GM04503 (cell line): Measurements from ENCODE around the gene GATAD2A.
A peak's percentile ranks its signal among the peaks of the same experiment; 100 is the strongest.

ENCODE experiments used
- DNase-seq: peaks from one replicate; pipeline ENCODE4 v3.0.0-alpha.2; 2012; ENCODE audit warnings: low read depth

The GATAD2A gene

GRCh38 chr19:19488875-19489690 lies 83.6 kb downstream of the GATAD2A start:
- DNase-seq: peak; percentile 90

DNA sequence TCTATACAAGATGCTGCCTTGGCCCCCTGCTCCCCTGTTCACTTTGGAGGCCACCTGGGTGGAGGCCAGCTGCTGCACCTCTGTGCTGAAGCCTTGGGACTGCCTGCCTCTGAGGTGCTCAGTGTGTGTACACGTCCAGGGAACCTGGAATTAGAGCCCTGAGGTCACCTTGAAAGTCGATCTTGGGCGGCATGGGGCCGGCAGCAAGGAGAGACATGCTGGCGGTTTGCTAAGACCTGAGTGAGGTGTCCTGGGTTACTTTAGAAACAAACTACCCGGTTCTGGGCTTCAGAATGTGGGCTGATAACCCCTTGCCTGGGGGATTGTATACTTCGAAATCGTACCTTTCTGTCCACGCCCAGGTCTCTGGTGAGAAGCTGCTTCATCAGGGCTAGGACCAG lies 84.3 kb downstream of the GATAD2A start:
- DNase-seq: no peak

DNA sequence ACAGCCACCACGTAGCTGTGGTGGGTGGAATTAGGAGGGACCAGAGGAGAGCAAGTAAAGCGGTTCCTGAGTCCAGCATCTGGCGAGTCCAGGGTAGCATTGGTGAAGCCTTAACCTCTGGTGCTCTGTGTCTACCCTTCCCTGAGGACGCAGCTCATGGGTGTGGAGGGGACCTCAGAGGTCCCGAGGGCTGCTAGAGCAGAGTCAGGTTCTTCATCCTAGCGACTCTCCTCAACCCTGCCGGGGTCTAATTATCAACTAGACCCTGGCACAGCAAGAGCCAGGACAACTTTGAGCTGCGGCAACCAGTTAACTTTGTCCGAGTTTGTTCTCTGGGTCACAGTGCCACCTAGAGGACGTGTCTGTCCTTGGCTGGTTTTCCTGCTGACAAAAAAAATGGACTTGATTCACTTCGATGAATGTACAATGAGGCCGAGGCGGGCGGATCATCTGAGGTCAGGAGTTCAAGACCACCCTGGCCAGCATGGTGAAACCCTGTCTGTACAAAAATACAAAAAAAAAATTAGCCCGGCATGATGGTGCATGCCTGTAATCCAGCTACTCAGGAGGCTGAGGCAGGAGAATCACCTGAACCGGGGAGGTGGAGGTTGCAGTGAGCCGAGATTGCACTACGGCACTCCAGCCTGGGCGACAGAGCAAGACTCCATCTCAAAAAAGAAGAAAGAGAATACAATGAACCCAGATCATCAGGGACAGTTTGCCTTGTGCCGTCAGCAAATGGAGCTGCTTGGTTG lies 84.9 kb downstream of the GATAD2A start:
- no peak for DNase-seq

DNA sequence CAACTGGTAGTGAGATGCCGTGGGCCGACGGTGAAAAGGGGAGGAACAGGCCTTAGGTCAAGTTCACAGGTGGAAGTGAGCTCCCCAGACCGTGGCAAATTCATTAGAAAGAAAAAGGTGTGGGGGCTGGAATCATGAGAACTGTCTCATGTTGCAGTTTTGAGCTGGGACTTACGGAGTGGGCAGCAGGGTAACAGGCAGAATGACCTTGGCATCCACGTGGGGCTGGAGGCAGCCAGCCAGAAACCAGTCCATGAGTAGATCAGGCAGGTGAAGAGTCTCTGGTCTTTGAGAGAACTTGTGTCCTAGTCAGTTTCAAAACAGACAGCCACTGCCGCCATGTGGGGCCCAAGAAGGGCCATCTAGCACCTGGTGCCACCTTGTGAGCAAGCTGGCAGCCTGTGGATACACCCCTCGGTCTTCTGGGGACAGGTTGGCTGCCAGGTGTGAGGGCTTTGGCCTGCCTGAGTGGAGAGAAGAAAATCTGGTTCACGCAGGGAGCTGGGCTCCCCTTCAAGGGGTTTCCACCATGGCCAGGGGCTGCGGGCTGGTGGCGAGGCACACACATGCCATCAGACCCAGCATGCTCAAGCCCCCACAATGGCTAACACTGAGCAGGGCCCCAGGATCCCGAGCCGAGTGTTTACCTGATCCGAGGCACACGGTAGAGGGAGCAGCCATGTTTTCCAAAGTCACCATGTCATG lies 86.0 kb downstream of the GATAD2A start:
- no peak for DNase-seq

DNA sequence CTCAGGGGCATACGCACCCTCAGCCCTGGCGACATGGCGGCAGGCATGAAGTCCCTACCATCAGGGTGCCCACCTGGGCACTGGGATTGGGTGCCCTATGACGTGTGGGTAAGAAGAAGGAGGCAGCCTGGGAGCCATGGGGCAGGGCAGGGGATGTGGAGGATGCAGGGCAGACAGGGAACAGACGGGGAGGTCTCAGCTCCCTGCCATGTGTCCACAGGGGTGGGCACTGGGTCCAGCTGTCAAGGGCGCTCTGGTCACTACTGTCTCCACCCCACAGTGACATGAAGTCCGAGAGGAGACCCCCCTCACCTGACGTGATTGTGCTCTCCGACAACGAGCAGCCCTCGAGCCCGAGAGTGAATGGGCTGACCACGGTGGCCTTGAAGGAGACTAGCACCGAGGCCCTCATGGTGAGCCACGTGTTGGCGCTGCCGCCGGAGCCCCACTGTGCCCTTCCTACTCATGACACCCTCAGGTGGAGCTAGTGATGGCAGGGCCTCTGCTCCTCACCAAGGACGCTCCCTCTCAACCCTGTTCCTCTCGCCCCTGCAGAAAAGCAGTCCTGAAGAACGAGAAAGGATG lies 86.6 kb downstream of the GATAD2A start:
- no peak for DNase-seq

GRCh38 chr19:19493841-19494546 lies 88.5 kb downstream of the GATAD2A start:
- no peak for DNase-seq

- DNase-seq: no peak
Observed at GRCh38 chr19:19495614-19496603, 90.4 kb downstream of the GATAD2A start.

- no peak for DNase-seq
Observed at GRCh38 chr19:19498255-19498991, 92.9 kb downstream of the GATAD2A start.

DNA sequence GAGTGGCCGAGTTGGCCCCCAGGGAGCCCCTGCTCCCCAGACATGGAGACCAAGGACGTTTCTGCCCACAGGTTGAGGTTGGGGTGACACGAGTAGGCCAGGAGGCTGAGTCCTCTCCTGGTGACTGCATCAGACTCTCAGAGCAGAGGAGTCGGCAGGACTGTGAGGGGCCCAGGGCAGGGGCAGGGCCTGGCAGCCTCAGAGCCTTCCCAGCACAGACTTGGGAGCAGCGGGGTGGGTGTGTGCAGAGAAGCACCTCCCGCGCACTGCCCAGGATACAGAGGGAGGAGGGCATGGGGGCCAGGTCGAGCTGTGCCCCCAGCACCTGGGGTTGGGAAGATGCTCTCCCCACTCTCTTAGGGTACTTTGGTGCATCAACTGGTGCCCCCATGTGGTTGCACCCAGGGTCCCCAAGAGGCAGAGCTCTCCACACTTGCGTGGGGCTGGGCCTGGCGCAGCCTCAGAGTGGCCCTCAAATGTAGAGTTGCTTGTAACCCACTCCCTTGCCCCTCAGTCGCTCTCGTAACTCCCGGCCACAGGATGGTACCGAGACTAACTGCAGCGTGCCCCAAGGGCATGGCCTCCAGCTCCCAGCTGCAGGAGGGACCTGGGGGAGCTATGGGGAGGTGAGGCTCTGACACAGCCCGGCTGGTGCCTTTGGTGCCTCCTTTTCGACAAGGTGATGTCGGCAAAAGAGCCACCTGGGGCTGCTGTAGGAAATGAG lies 94.0 kb downstream of the GATAD2A start:
- DNase-seq: no peak

- DNase-seq: no peak
Observed at GRCh38 chr19:19500975-19501644, 95.6 kb downstream of the GATAD2A start.

- no peak for DNase-seq
Observed at GRCh38 chr19:19501798-19502197, 96.3 kb downstream of the GATAD2A start.

GRCh38 chr19:19502281-19502680 lies 96.8 kb downstream of the GATAD2A start:
- DNase-seq: no peak

- no peak for DNase-seq
Observed at GRCh38 chr19:19502808-19503602, 97.5 kb downstream of the GATAD2A start.

DNA sequence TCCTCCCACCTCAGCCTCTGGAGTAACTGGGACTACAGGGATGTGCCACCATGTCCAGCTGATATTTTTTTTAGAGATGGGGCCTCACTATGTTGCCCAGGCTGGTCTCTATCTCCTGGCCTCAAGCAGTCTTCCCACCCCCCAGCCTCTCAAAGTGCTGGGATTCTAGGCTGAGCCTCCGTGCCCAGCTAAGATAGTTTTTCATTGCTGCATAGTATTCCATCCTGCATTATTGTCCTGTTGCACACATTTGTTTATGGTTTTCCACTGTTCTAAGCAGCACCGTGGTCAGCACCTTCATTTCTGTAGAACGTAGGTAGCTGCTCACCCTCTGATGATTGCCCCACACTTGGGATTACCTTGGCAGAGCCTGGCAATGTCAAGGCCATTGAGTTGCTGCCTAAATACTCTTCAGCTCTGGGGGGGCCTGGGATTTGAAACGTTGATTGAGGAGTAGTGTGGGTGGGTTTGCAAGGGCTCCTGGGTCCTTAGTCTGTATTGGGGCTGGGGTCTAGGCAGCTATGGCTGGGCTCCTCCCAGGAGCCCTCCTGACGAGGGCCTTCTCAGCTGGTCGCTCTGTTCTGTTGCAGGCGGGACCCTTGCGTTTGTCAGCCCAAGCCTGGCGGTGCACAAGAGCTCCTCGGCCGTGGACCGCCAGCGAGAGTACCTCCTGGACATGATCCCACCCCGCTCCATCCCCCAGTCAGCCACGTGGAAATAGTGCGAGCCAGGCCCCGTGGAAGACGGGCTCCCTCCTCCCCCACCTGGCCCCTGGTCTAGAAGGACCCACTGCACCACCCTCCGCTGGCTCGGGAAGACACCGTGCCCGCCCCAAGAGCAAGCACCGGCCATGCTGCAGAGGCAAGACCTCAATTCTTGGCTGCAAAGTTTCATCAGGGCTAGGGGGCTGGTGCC lies 99.5 kb downstream of the GATAD2A start:
- DNase-seq: no peak

DNA sequence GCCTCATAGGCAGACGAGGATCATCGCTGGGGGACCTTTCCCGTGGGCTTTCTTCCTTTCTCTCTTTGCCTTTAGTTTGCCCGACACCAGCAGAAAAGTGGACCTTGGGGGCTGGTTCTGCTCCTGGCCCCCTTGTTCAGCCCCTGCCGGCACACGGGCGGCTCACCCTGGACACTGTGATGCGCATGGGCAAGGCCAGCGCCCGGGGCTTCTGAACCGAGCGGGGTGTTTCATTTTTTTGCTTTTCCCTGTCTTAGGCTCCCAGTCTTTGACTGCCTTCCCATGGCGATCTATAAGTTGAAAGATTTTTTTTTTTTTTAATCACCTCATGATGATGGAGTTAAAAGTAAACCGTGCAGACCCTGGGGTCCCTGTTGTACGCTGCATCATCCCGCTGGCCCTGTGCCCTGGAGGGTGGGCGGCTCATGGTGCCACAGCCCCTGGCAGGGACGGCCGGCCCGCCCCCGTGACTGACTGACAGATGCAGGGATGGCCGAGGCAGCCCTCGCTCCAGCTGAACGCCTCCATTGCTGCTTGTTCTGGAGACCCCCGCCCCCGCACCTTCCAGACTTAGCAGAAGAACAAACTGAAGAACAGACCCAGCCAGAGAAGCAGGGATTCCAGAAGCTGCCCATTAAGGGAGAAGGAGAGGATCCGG lies 100.3 kb downstream of the GATAD2A start:
- DNase-seq: no peak

DNA sequence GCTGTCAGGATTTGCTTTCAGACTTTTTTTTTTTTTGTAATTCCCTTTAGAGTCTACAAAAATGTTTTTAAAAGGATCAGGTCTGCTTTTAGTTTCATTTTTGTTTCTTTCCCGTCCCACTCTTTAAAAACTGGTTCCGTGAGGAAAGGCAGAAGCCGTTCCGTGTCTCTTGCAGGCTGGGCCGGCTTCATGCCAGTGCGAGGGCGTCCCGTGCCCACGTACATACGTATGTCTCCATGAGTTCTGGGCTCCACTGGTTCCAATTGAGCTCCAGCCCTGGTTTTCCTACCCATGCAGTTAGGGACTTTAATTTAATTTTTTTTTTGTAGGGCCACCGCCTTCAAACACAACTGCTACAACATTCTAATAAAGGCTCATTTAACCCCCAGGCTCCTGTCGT lies 101.1 kb downstream of the GATAD2A start:
- no peak for DNase-seq
